WERI-Rb-1 (cell line): ENCODE data around the gene TAF5.

ENCODE experiments used
- DNase-seq: peaks from one replicate; pipeline ENCODE4 v3.0.0-alpha.2; 2020
- H3K27ac ChIP-seq: fragments of 250-450 bp; sonication (Bioruptor Pico); 2 replicates; pipeline ENCODE4 v1.5.1; 2020; ENCODE audit warnings: mild to moderate bottlenecking, moderate library complexity
- H3K27me3 ChIP-seq: fragments of 250-450 bp; sonication (Bioruptor Pico); 2 replicates; pipeline ENCODE4 v1.5.1; 2021; ENCODE audit warnings: mild to moderate bottlenecking, low read depth, moderate library complexity; ENCODE audit not compliant: insufficient read depth, severe bottlenecking
- H3K36me3 ChIP-seq: fragments of 250-450 bp; sonication (Bioruptor Pico); 2 replicates; pipeline ENCODE4 v1.5.1; 2020; ENCODE audit warnings: mild to moderate bottlenecking, moderate library complexity
- H3K4me3 ChIP-seq: 2 replicates; pipeline ENCODE4 v1.5.1; 2011; ENCODE audit warnings: low read depth, mild to moderate bottlenecking, control low read depth, low read length
- H3K9me3 ChIP-seq: fragments of 250-450 bp; sonication (Bioruptor Pico); 2 replicates; pipeline ENCODE4 v1.5.1; 2021; ENCODE audit warnings: mild to moderate bottlenecking, moderate library complexity; ENCODE audit not compliant: severe bottlenecking
- CTCF ChIP-seq: IDR thresholded peaks from 2 replicates; pipeline ENCODE4 v1.5.1; 2011; ENCODE audit warnings: low read depth, mild to moderate bottlenecking, control low read depth, inconsistent platforms, low read length

The TAF5 gene

GRCh38 chr10:103367379-103367781 lies 396 bp upstream of the TAF5 start:
- H3K27ac ChIP-seq, result peak overlapping the region; percentile 91
- no peaks in the 10 kb centered on the region for H3K27me3 ChIP-seq
- peak overlapping the region; percentile 95 for H3K4me3 ChIP-seq
- no peak for DNase-seq
- TF ChIP-seq CTCF, result no peak
- H3K36me3 ChIP-seq, result peaks cover 5% of the 10 kb centered on the region; the same call in 1 of the 2 replicates
- no peaks in the 10 kb centered on the region for H3K9me3 ChIP-seq

GRCh38 chr10:103373544-103373943 lies 5.8 kb downstream of the TAF5 start:
- TF ChIP-seq CTCF, result no peak
- no peak overlapping the region for H3K27ac ChIP-seq
- peaks cover 38% of the 10 kb centered on the region for H3K36me3 ChIP-seq
- no peaks in the 10 kb centered on the region for H3K27me3 ChIP-seq
- DNase-seq, result no peak
- no peaks in the 10 kb centered on the region for H3K9me3 ChIP-seq
- H3K4me3 ChIP-seq, result no peak overlapping the region

GRCh38 chr10:103374263-103374662 lies 6.5 kb downstream of the TAF5 start:
- H3K27me3 ChIP-seq, result no peaks in the 10 kb centered on the region
- no peak for DNase-seq
- peaks cover 38% of the 10 kb centered on the region for H3K36me3 ChIP-seq
- no peaks in the 10 kb centered on the region for H3K9me3 ChIP-seq
- no peak overlapping the region for H3K4me3 ChIP-seq
- H3K27ac ChIP-seq, result no peak overlapping the region
- no peak for TF ChIP-seq CTCF

- no peak for TF ChIP-seq CTCF
- Histone ChIP-seq H3K27me3 (no peaks in the 10 kb centered on the region), H3K27ac (no peak overlapping the region), H3K4me3 (no peak overlapping the region), H3K36me3 (peaks cover 54% of the 10 kb centered on the region), H3K9me3 (no peaks in the 10 kb centered on the region)
- DNase-seq, result no peak
Measured at GRCh38 chr10:103382769-103383168, 15.0 kb downstream of the TAF5 start.

GRCh38 chr10:103394180-103394579 lies 26.4 kb downstream of the TAF5 start:
- Histone ChIP-seq H3K27me3 (no peaks in the 10 kb centered on the region), H3K4me3 (no peak overlapping the region), H3K9me3 (no peaks in the 10 kb centered on the region), H3K27ac (no peak overlapping the region), H3K36me3 (peaks cover 56% of the 10 kb centered on the region)
- no peak for DNase-seq
- no peak for TF ChIP-seq CTCF

- H3K27ac ChIP-seq, result peak overlapping the region; percentile 87
- H3K36me3 ChIP-seq, result peaks cover 53% of the 10 kb centered on the region
- H3K9me3 ChIP-seq, result no peaks in the 10 kb centered on the region
- DNase-seq, result no peak
- H3K27me3 ChIP-seq, result no peaks in the 10 kb centered on the region
- no peak for TF ChIP-seq CTCF
- H3K4me3 ChIP-seq, result peak overlapping the region; percentile 90
Measured at GRCh38 chr10:103395754-103396066, 27.9 kb downstream of the TAF5 start.
